Choroid plexus epithelial cell (primary cell): ENCODE measurements around the gene KCNK7.

Source experiments
- DNase-seq: peaks from one replicate; pipeline ENCODE4 v3.0.0-alpha.2; 2010; ENCODE audit warnings: low read depth
- H3K4me3 ChIP-seq: 2 replicates; pipeline ENCODE4 v1.5.1; 2011; ENCODE audit warnings: low read depth, mild to moderate bottlenecking, control low read depth, low read length, moderate library complexity
- TF ChIP-seq, protein P1 (sequence below): conservative IDR thresholded peaks from 2 replicates; pipeline ENCODE4 v1.5.1; 2011; ENCODE audit warnings: low read depth, mild to moderate bottlenecking, control low read depth, inconsistent platforms, low read length, moderate library complexity

Gene KCNK7

DNA sequence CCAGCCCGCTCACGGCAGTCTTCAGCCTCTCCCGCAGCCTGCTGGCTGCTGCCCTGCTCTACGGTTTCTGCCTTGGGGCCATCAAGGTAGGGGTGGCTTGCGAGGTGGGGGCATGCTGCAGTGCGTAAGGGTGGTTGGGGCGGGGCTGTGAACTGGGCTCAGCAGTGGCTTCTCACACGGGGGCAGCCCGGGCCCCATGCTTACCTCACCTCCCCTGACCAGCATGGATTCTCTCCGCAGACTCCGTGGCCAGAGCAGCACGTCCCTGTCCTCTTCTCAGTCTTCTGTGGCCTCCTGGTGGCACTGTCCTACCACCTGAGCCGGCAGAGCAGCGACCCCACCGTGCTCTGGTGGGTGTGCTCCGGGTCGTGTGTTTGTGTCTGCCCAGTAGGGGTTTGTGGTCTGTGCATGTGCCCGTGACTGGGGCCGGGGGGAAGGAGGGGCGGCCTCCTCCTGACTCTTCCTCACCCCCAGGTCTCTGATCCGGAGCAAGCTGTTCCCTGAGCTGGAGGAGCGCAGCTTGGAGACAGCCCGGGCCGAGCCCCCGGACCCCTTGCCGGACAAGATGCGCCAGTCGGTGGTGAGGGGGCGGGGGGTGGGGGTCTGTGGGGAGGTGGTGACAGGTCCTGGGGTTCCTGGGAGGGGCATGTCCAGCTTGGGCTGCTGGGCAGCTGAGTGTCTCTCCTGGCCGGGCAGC, 29.5 kb upstream of the KCNK7 start:
- no peak for DNase-seq
- no peak overlapping the region for H3K4me3 ChIP-seq
- TF ChIP-seq, protein P1, sequence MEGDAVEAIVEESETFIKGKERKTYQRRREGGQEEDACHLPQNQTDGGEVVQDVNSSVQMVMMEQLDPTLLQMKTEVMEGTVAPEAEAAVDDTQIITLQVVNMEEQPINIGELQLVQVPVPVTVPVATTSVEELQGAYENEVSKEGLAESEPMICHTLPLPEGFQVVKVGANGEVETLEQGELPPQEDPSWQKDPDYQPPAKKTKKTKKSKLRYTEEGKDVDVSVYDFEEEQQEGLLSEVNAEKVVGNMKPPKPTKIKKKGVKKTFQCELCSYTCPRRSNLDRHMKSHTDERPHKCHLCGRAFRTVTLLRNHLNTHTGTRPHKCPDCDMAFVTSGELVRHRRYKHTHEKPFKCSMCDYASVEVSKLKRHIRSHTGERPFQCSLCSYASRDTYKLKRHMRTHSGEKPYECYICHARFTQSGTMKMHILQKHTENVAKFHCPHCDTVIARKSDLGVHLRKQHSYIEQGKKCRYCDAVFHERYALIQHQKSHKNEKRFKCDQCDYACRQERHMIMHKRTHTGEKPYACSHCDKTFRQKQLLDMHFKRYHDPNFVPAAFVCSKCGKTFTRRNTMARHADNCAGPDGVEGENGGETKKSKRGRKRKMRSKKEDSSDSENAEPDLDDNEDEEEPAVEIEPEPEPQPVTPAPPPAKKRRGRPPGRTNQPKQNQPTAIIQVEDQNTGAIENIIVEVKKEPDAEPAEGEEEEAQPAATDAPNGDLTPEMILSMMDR: no peak

DNA sequence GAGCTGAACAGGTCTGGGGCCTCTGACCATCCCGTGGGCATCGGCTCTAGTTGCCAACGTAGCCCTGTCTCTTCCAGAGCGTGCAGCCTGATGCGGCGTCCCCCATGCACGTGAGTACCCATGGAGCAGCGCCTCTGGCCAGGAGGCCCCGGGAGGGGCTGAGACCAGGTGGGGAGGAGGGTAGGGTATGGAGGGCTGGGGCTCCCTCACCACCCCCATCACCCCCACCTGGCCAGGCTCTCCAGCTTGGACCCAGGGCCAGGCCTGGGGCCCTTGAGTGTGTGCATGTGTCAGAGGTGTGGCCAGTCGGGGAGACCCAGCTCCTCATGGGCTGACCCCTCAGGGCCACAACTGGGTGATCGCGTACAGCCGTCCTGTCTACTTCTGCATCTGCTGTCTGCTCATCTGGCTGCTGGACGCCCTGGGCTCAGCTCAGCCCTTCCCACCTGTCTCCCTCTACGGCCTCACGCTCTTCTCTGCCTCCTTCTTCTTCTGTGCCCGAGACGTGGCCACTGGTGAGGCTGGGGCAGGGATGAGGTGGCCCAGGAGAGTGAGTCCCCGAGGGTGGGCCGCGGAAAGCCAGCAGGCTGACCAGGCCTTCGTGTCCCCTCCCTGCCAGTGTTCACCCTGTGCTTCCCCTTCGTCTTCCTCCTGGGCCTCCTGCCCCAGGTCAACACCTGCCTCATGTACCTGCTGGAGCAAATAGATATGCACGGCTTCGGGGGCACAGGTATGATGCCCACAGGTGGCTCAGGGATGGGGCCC, 28.4 kb upstream of the KCNK7 start:
- TF ChIP-seq, protein P1: no peak
- H3K4me3 ChIP-seq: no peak overlapping the region
- no peak for DNase-seq

DNA sequence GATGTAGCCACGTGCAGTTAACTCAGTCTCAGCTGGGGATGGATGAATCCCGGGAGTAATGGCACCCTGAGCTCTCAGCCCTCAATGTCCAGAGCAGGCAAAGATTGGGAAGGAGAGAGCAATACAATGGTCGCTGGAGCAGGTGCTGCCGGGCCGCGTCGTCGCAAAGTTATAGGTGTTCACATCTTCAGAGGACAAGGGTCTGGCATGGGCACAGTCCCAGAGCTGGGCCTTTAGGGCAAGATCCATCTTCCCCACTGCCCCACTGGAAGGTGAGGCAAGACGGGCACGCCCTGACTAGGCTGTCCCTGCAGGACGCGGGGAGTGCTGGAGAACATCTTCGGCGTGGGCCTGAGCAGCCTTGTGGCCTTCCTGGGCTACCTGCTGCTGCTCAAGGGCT, 27.6 kb upstream of the KCNK7 start:
- H3K4me3 ChIP-seq: no peak overlapping the region
- DNase-seq: no peak
- TF ChIP-seq, protein P1: no peak

DNA sequence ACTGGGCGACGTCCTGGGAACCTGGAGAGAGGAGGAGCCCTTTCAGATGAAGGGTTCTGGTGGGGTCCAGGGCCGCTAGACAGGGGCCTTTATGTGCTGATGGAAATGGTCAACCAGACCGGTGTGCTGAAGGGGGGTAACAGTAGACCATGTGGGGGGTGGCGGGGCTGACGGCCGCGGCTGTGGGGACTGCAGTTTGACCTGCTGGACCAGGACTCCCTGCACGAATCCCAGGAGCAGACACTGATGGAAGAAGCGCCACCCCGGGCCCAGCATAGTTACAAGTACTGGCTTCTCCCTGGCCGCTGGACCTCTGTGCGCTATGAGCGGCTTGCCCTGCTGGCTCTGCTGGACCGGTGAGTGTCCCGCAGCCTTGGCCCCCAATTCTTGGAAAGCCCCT, 26.4 kb upstream of the KCNK7 start:
- TF ChIP-seq, protein P1: no peak
- no peak overlapping the region for H3K4me3 ChIP-seq
- DNase-seq: no peak

DNA sequence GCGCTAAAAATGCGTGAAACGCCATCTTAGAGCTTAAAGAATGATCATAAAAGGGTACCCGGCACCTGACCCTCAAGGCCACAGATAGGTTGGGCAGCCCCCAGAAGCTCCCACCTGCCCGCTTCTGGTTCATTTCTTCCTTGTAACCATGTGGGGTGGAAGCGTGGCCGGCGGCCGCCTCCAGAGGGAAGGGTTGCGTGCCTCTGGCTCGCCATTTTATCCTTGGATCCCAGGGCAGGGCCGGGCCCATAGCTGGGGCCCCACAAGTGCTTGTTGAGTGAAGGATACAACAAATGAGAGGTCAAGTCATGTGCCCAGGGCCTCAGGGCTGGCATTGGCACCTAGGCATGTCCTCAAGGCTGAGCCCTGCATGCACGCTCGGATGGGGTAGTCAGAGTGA, 25.9 kb upstream of the KCNK7 start:
- TF ChIP-seq, protein P1: no peak
- H3K4me3 ChIP-seq: no peak overlapping the region
- DNase-seq: no peak

DNA sequence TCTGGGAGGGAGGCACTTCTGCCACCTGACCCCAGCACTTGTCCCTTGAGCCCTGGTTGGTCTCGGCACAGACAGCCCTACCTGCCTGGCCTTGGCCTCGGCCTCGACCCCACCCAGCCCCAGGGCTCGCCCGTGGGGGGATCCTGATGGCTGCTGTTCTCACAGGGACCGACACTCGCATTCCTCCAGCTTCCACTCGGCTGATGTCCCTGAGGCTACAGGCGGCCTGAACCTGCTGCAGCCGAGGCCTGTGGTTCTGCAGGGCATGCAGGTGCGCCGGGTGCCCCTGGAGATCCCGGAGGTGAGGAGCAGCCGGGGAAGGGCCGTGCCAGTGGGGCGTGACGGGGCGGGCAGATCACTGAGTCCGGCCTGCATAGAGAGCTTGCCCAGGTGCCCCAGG, 25.1 kb upstream of the KCNK7 start:
- H3K4me3 ChIP-seq: no peak overlapping the region

More for the DNA sequence above, 25.1 kb upstream of the KCNK7 start:
- TF ChIP-seq, protein P1: no peak
- DNase-seq: no peak
